GM21423 (cell line): ENCODE data around the gene NT5M.

Experiments used
- ATAC-seq: cut with Tn5 transposase; IDR thresholded peaks from one replicate; pipeline ENCODE4 v1.9.1; 2021; ENCODE audit warnings: mild to moderate bottlenecking, moderate library complexity; ENCODE audit not compliant: unreplicated experiment

Gene NT5M

DNA sequence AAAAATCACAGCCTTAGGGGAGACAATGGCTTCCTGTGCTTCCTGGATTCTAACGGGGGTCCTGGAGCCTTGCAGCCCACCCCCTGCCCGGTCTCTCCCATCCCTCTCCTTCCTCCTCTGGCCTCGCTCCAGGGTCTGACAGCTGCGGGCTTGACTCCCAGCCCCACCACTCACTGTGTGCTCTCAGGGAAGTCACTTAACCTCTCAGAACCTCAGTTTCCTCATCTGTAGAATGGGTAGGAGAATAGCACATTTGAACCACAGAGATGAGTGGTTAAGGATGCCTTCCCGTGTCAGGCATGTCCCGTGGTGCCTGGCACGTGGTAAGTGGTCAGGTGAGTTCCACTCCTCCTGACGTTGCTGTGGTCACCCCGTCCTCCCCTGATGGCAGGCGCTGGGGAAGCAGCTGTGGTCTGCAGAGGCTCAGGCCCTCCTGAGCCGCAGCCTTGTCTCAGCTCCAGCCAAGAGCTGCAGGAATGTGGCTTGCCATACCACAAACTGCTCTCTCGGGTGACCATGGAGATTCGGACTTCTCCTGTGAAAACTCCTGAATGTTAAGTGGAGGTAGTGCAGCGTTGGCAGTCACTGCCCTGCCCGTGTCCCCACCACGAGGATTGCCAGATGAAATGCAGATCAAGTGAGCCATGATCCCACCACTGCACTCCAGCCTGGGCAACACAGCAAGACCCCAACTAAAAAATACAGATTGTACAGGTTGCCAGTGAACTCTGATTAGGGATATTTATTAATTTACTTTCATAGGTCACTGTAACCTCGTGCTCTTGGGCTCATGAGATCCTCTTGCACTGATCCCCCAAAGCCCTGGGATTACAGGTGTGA is 85.7 kb downstream of the NT5M start:
- ATAC-seq = no peak

DNA sequence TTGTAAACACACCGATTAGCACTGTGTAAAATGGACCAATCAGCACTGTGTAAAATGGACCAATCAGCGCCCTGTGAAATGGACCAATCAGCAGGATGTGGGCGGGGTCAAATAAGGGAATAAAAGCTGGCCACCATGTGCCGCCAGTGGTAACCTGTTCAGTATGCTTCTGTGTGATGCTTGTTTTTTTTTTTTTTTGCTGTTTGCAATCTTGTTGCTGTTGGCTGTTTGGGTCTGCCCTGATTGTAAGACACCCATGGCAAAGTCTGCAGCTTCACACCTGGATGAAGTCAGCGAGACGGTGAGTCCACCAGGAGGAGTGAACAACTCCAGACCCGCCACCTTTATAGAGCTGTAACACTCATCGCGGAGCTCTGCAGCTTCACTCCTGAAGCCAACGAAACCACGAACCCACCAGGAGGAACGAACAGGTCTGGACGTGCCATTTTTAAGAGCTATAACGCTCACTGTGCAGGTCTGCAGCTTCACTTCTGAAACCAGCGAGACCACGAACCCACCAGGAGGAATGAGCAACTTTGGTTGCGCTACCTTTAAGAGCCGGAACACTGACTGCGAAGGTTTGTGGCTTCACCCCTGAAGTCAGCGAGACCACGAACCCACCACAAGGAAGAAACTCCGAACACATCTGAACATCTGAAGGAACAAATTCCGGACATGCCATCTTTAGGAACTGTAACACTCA is 88.6 kb downstream of the NT5M start:
- no peak for ATAC-seq

DNA sequence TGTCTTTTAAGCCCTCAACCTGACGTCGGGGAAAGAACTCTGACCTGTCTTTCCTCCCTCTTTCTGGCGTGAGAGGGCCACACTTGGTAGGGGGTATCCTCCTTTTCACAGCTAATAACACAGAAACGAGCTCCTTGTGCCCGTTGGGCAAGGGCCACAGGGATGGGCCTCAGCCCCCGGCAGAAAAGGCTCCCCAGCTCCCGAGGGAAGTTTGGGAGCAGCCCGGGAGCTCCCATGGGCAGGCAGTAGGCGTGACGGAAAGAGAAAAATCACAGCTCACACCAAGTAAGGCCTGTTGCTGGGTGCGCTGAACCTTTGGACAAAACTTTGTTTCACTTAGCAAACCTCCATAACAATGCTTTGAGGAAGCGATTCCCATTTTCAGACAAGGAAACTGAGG is 90.8 kb downstream of the NT5M start:
- no peak for ATAC-seq

DNA sequence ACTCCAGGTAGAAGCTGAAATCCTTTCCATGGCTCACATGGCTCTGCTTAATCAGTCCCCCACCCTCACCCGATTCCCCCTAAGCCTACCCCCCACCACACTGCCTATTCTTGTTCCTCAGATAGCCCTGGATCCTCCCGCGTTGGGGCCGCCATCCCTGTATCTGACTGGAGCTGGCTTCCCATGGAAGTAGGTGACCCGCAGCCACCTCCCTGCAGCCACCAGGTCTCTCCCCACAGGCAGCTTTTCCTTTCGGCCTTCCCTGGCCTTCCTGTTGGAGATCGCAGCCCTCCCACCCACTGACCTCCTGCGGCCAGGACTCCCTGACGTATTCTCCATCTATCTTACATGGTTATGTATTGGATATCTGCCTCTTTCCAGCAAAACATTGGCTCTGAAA is 91.3 kb downstream of the NT5M start:
- ATAC-seq = no peak

DNA sequence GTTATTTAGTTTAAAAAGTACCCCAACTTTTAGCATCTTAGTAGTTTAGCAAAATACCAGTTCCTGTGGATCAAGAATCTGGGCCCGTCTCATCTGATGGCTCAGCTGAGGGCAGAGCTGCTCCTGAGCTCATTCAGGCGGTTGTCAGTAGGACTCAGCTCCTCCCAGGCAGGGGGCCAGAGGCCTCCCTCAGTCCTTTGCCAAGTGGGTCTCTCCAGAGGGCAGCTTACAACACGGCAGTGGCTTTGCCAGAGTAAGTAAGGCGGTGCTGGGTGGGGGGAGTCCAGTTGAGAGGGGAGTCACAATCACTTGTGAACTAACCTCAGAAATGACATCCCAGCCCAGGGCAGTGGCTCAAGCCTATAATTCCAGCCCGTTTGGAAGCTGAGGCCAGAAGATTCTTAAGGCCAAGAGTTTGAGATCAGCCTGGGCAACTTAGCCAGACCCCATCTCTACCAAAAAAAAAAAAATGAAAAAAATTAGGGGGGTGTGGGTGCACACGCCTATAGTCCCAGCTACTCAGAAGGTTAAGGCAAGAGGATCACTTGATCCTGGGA is 92.2 kb downstream of the NT5M start:
- no peak for ATAC-seq

- no peak for ATAC-seq
Measured at GRCh38 chr17:17395885-17396284, 92.7 kb downstream of the NT5M start.
